A549 treated with RU486 at 1 μM for 4 hours (cell line): ENCODE measurements around the gene TMEM33. TPM values are rescaled to one million over a fixed set of nuclear protein-coding genes. Genes with fewer than 3 reads are reported as not detected.

Source experiments
- total RNA-seq: library from RNA; stranded (reverse); fragments of 200-300 nt; extraction: Qiagen RNA extraction; gene quantifications from 5 replicates; pipeline ENCODE4 v1.2.3, GENCODE V29; 2022; ENCODE audit warnings: low read depth

TMEM33 gene
- total RNA-seq = 29.3 to 49.2 TPM (median 48.1 TPM) in 5 replicates

GRCh38 chr4:41934901-41935651, at the start of gene TMEM33:
Gene TMEM33, plus strand, starts transcription at chr4:41935429. Its CDS starts 56 bp downstream, at chr4:41935485.

GRCh38 chr4:41981456-41981855, 46.2 kb downstream of the TMEM33 start, which contains the start of gene DCAF4L1:
Gene DCAF4L1, plus strand, starts transcription at chr4:41981756. Its CDS starts 37 bp downstream, at chr4:41981793.

GRCh38 chr4:41990365-41991111, 55.3 kb downstream of the TMEM33 start, which contains the start of gene SLC30A9:
Gene SLC30A9, plus strand, starts transcription at chr4:41990530. Its CDS starts 122 bp downstream, at chr4:41990652.

Other genes with a start within 250 kb of the TMEM33 start
- not detected in 5 replicates for gene PHOX2B, start 186.7 kb upstream of the TMEM33 start, total RNA-seq
- 0.05 to 0.13 TPM (median 0.11 TPM) in 5 replicates for gene DCAF4L1, start 46.3 kb downstream of the TMEM33 start, total RNA-seq
- gene SLC30A9, start 55.1 kb downstream of the TMEM33 start, total RNA-seq = 17.5 to 37.7 TPM (median 26.6 TPM) in 5 replicates
- not detected in 5 replicates for gene BEND4, start 217.2 kb downstream of the TMEM33 start, total RNA-seq